BJ (cell line): ENCODE results near the gene CDH23. TPM values are rescaled to one million over a fixed set of nuclear protein-coding genes. Genes with fewer than 3 reads are reported as not detected.

ENCODE experiments used
- CTCF ChIA-PET: fragments of 350-600 bp; formaldehyde crosslinking; extraction: SDS; loops from one replicate; lab custom pipeline; 2021; ENCODE audit warnings: antibody characterized with exemption, inconsistent platforms; lab: Yijun Ruan, JAX
- POLR2A ChIA-PET: fragments of 300-600 bp; sonication (Branson Sonifier 250); formaldehyde crosslinking; extraction: SDS; loops from one replicate; lab custom pipeline; 2021; ENCODE audit warnings: antibody characterized with exemption; lab: Charles Lee
- DNase-seq: peaks from one replicate; pipeline ENCODE4 v3.0.0-alpha.2; 2011; ENCODE audit warnings: low read depth
- H3K27me3 ChIP-seq: 2 replicates; pipeline ENCODE4 v1.6.0; 2011; ENCODE audit warnings: low read length; ENCODE audit not compliant: control insufficient read depth, insufficient read depth
- H3K36me3 ChIP-seq: 2 replicates; pipeline ENCODE4 v1.5.1; 2011; ENCODE audit warnings: low read length; ENCODE audit not compliant: control insufficient read depth, insufficient read depth
- H3K4me3 ChIP-seq: 2 replicates; pipeline ENCODE4 v1.5.1; 2011; ENCODE audit warnings: low read depth, mild to moderate bottlenecking, control low read depth, low read length
- CTCF ChIP-seq: IDR thresholded peaks from 2 replicates; pipeline ENCODE4 v1.5.1; 2011; ENCODE audit warnings: low read depth, mild to moderate bottlenecking, control low read depth, inconsistent platforms, low read length, moderate library complexity; ENCODE audit not compliant: insufficient read depth
- polyA plus RNA-seq: library from polyadenylated mRNA; depleted of rRNA; stranded (reverse); fragments of >200 nt; gene quantifications from 2 replicates; pipeline ENCODE4 v1.2.3, GENCODE V29; 2011

Gene CDH23
- polyA plus RNA-seq, 1 experiment = 0.05 TPM

GRCh38 chr10:71562904-71563303 lies 166.2 kb downstream of the CDH23 start:
- no peak for DNase-seq
- no peak for TF ChIP-seq CTCF
- no peak overlapping the region for H3K4me3 ChIP-seq
- ChIA-PET POLR2A (interaction anchor here (0.6 kb wide), 1 partner anchor 175 kb away, joined by 4 read pairs; no protein-coding TSS in a partner anchor), CTCF (interaction anchor here (1.4 kb wide), 1 partner anchor 244 kb away, joined by 5 read pairs; the partner anchor contains the start of gene SLC29A3)
- peaks cover 11% of the 10 kb centered on the region for H3K27me3 ChIP-seq
- H3K36me3 ChIP-seq = no peaks in the 10 kb centered on the region

- H3K36me3 ChIP-seq = no peaks in the 10 kb centered on the region
- TF ChIP-seq CTCF = no peak
- H3K4me3 ChIP-seq = no peak overlapping the region
- no peak for DNase-seq
- peaks cover 7% of the 10 kb centered on the region for H3K27me3 ChIP-seq
- CTCF ChIA-PET = interaction anchor here (1.1 to 2.9 kb wide), 4 partner anchors 9 to 245 kb away, joined by 3 to 11 read pairs (median 6); partner anchors contain the start of gene SLC29A3
- POLR2A ChIA-PET = no interaction called here
Observed at GRCh38 chr10:71564194-71564820, 167.6 kb downstream of the CDH23 start.

- Histone ChIP-seq H3K4me3 (no peak overlapping the region), H3K36me3 (no peaks in the 10 kb centered on the region), H3K27me3 (peaks cover 3% of the 10 kb centered on the region; the same call in 1 of the 2 replicates)
- ChIA-PET CTCF (interaction anchor here (1.1 to 2.9 kb wide), 4 partner anchors 8 to 247 kb away, joined by 3 to 11 read pairs (median 6); partner anchors contain the start of gene SLC29A3), POLR2A (no interaction called here)
- no peak for TF ChIP-seq CTCF
- no peak for DNase-seq
Observed at GRCh38 chr10:71565284-71566000, 168.7 kb downstream of the CDH23 start.

- H3K27me3 ChIP-seq = peaks cover 6% of the 10 kb centered on the region; the same call in 1 of the 2 replicates
- ChIA-PET CTCF (interaction anchor here (1.9 to 5.9 kb wide), 2 partner anchors 18 to 250 kb away, joined by 9 to 106 read pairs; partner anchors contain the start of gene SLC29A3), POLR2A (no interaction called here)
- DNase-seq = no peak
- no peaks in the 10 kb centered on the region for H3K36me3 ChIP-seq
- TF ChIP-seq CTCF = no peak
- H3K4me3 ChIP-seq = no peak overlapping the region
Observed at GRCh38 chr10:71567006-71567405, 170.3 kb downstream of the CDH23 start.
